ENCODE data around the gene ARHGAP18.
"Not testable (repeated sequence)": the region's sequence is repeated elsewhere in the genome, so short reads cannot be mapped to it uniquely, and the experiment has no call there.

Gene ARHGAP18

GRCh38 chr6:129575378-129576118 is 134.4 kb downstream of the ARHGAP18 start:
- no peak for DNase-seq

GRCh38 chr6:129574605-129575004 is 135.4 kb downstream of the ARHGAP18 start:
- DNase-seq = not testable (repeated sequence)

- DNase-seq = not testable (repeated sequence)
Observed at GRCh38 chr6:129570929-129571328, 139.0 kb downstream of the ARHGAP18 start.

- DNase-seq = no peak
Observed at GRCh38 chr6:129568015-129568414, 142.0 kb downstream of the ARHGAP18 start.

- no peak for DNase-seq
Observed at GRCh38 chr6:129567374-129567773, 142.6 kb downstream of the ARHGAP18 start.

GRCh38 chr6:129565811-129566210 is 144.2 kb downstream of the ARHGAP18 start:
- no peak for DNase-seq

- no peak for DNase-seq
Observed at GRCh38 chr6:129565366-129565765, 144.6 kb downstream of the ARHGAP18 start.

- DNase-seq = no peak
Observed at GRCh38 chr6:129558248-129558647, 151.7 kb downstream of the ARHGAP18 start.

GRCh38 chr6:129555206-129555832 is 154.7 kb downstream of the ARHGAP18 start:
- no peak for DNase-seq

GRCh38 chr6:129552413-129552812 is 157.6 kb downstream of the ARHGAP18 start:
- DNase-seq = no peak

- no peak for DNase-seq
Observed at GRCh38 chr6:129551486-129551885, 158.5 kb downstream of the ARHGAP18 start.

GRCh38 chr6:129546702-129547101 is 163.3 kb downstream of the ARHGAP18 start:
- DNase-seq = no peak

GRCh38 chr6:129544892-129545612 is 164.9 kb downstream of the ARHGAP18 start:
- no peak for DNase-seq

- DNase-seq = no peak
Observed at GRCh38 chr6:129543981-129544380, 166.0 kb downstream of the ARHGAP18 start.

GRCh38 chr6:129542705-129543104 is 167.3 kb downstream of the ARHGAP18 start:
- no peak for DNase-seq

- no peak for DNase-seq
Observed at GRCh38 chr6:129539032-129539431, 170.9 kb downstream of the ARHGAP18 start.

GRCh38 chr6:129536271-129536670 is 173.7 kb downstream of the ARHGAP18 start:
- no peak for DNase-seq

- no peak for DNase-seq
Observed at GRCh38 chr6:129534926-129535325, 175.1 kb downstream of the ARHGAP18 start.
